Measurements from ENCODE around the gene ZFAND3. TPM values are rescaled to one million over a fixed set of nuclear protein-coding genes. Genes with fewer than 3 reads are reported as not detected.

ZFAND3 gene
- total and polyA plus RNA-seq, 10 donors = 9.3 to 63.7 (median 49.9) TPM

GRCh38 chr6:37967651-37968050 is 148.1 kb downstream of the ZFAND3 start:
- Histone ChIP-seq H3K27ac (no peak overlapping the region), H3K4me1 (peaks cover 3 to 30% (median 23%) of the 10 kb centered on the region in 6 donors), H3K9me3 (no peaks in the 10 kb centered on the region), H3K27me3 (replicated peaks in 1 of 7) (no peaks in the 10 kb centered on the region), H3K36me3 (peaks cover 0 to 4% (median 0%) of the 10 kb centered on the region in 6 donors), H3K4me3 (no peak overlapping the region)
- 95 to 100% (median 98%) methylated on average over 1 of the region's 1 CpG for WGBS, 5 donors
- no peak for TF ChIP-seq POLR2AphosphoS5 (IDR thresholded peaks at IDR 0.05)
- no peak for TF ChIP-seq POLR2A (IDR thresholded peaks at IDR 0.05)
- no peak for TF ChIP-seq CTCF (IDR thresholded peaks at IDR 0.05 in 8 of 11, conservative IDR thresholded peaks at IDR 0.05 in 3 of 11)
- no peak for DNase-seq
- intact Hi-C loops (cut with DNase I; ENCODE audit: low total_unique reads) = no loop called here

- Histone ChIP-seq H3K9me3 (peaks cover 6 to 32% (median 26%) of the 10 kb centered on the region in 8 donors), H3K36me3 (peaks cover 0 to 9% (median 0%) of the 10 kb centered on the region in 6 donors), H3K27me3 (replicated peaks in 1 of 7) (no peaks in the 10 kb centered on the region), H3K4me3 (no peak overlapping the region), H3K27ac (no peak overlapping the region), H3K4me1 (peaks cover 3 to 35% (median 17%) of the 10 kb centered on the region in 6 donors)
- TF ChIP-seq POLR2A (IDR thresholded peaks at IDR 0.05) = no peak
- no peak for TF ChIP-seq POLR2AphosphoS5 (IDR thresholded peaks at IDR 0.05)
- TF ChIP-seq CTCF (IDR thresholded peaks at IDR 0.05 in 8 of 11, conservative IDR thresholded peaks at IDR 0.05 in 3 of 11) = no peak
- DNase-seq = no peak
- intact Hi-C loops (cut with DNase I; ENCODE audit: low total_unique reads) = no loop called here
- 95 to 100% (median 96%) methylated on average over 2 of the region's 2 CpGs for WGBS, 5 donors
Observed at GRCh38 chr6:37971266-37971665, 151.7 kb downstream of the ZFAND3 start.

- Histone ChIP-seq H3K9me3 (peaks cover 6 to 38% (median 29%) of the 10 kb centered on the region in 8 donors), H3K27ac (peak overlapping the region in 2 of 8 donors; percentile 7 to 47), H3K36me3 (peaks cover 0 to 9% (median 0%) of the 10 kb centered on the region in 6 donors), H3K27me3 (replicated peaks in 1 of 7) (no peaks in the 10 kb centered on the region), H3K4me1 (peaks cover 3 to 31% (median 17%) of the 10 kb centered on the region in 6 donors), H3K4me3 (no peak overlapping the region)
- intact Hi-C loops (cut with DNase I; ENCODE audit: low total_unique reads) = no loop called here
- WGBS, 5 donors = 49 to 59% (median 54%) methylated on average over 4 of the region's 4 CpGs
- no peak for DNase-seq
- no peak for TF ChIP-seq POLR2AphosphoS5 (IDR thresholded peaks at IDR 0.05)
- no peak for TF ChIP-seq CTCF (IDR thresholded peaks at IDR 0.05 in 8 of 11, conservative IDR thresholded peaks at IDR 0.05 in 3 of 11)
- TF ChIP-seq POLR2A (IDR thresholded peaks at IDR 0.05) = no peak
Observed at GRCh38 chr6:37971711-37972390, 152.3 kb downstream of the ZFAND3 start.

- no peak for TF ChIP-seq POLR2A (IDR thresholded peaks at IDR 0.05)
- no peak for TF ChIP-seq CTCF (IDR thresholded peaks at IDR 0.05 in 8 of 11, conservative IDR thresholded peaks at IDR 0.05 in 3 of 11)
- no peak for TF ChIP-seq POLR2AphosphoS5 (IDR thresholded peaks at IDR 0.05)
- Histone ChIP-seq H3K36me3 (peaks cover 0 to 9% (median 0%) of the 10 kb centered on the region in 6 donors), H3K4me3 (no peak overlapping the region), H3K27me3 (replicated peaks in 1 of 7) (no peaks in the 10 kb centered on the region), H3K27ac (no peak overlapping the region), H3K4me1 (peaks cover 3 to 35% (median 17%) of the 10 kb centered on the region in 6 donors), H3K9me3 (peaks cover 6 to 39% (median 29%) of the 10 kb centered on the region in 8 donors)
- DNase-seq = no peak
- intact Hi-C loops (cut with DNase I; ENCODE audit: low total_unique reads) = no loop called here
- 38 to 61% (median 48%) methylated on average over 1 of the region's 1 CpG for WGBS, 5 donors
Observed at GRCh38 chr6:37972994-37973757, 153.6 kb downstream of the ZFAND3 start.

All from spleen (tissue), 11 donors.